D341Med (cell line): ENCODE measurements around the gene RAB27B.

ENCODE experiments used
- DNase-seq: peaks from one replicate; pipeline ENCODE4 v3.0.0; 2012; ENCODE audit warnings: low spot score

RAB27B gene

DNA sequence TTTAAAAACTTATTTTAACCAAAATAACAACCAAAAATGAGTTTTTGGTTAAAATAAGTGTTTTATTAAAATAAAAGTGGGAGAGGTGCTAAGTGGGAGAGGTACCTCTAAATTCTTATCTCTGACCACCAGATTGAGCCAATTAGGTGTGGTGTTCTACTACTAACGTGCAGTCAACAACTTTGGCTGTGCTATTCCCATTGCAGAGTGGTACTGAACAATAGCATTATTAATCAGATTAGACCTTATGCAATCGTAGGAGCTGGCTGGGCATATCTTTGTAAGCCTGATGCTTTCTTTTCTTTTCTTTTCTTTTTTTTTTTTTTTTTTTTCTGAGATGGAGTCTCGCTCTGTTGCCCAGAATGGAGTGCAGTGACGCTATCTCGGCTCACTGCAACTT lies 38.9 kb downstream of the RAB27B start:
- no peak for DNase-seq

DNA sequence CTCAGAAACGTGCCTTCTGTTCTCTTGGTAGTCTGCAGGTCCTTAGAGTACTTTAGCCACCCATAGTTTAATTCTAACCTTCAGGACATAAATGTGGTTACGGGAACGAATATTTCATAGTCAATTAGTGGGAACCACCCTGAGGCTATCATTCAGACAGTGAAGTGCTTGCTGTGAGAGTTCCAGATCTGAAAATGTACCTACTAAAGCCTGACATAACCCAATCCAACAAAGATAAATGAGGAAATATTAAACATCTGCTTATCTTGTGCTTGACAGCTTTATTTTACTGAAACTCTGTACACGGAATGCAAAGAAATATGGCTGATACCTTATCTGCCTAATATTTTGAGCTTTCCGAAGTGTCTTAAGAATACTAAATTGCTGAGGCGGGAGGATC lies 43.0 kb downstream of the RAB27B start:
- no peak for DNase-seq

DNA sequence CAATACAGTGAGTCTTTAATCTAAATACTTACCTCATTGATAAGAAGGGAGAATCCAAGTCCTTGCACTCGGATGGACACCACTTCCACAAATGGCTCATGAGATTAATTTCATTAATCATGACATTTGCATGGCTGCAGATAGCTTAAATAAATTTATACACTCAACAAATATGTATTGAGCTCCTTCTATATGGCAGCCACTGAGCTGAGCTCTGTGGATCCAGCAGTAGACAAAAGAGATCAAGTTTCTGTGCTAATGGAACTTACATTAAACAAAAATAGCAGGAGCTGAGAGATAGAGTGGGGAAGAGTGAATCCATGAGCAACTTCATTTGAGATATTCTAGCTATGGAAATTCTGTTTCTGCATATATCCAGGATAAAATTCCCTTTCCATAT lies 44.4 kb downstream of the RAB27B start:
- DNase-seq: no peak

DNA sequence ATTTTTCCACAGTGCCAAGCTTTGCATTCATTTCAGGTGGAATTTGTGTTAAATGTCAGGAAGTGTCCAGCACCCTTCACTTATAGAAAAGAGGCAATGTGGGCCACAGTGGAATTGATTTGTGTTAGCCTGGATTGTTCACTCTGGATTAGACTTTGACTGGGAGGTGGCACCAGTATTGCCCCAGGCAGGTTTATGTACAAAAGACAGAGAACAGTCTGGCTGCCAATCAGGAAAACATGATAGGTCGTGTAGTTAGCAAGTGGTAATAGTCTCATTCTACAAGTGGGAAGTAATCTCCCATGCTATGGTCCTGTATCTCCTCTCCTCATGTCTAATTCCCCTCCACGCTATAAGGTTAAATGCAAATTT lies 45.6 kb downstream of the RAB27B start:
- no peak for DNase-seq

DNA sequence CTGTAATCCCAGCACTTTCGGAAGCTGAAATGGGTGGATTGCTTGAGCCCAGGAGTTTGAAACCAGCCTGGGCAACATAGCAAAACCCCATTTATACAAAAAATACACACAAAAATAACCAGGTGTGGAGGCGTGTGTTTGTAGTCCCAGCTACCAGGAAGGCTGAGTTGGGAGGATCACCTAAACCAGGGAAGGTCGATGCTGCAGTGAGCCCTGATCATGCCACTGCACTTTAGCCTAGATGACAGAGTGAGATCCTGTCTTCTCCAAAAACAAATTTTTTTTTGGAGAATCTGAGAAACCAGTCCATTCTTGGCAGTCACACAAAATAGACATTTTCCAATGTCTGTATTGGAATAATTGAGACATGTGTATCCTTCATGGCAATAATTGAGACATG lies 46.8 kb downstream of the RAB27B start:
- DNase-seq: no peak

DNA sequence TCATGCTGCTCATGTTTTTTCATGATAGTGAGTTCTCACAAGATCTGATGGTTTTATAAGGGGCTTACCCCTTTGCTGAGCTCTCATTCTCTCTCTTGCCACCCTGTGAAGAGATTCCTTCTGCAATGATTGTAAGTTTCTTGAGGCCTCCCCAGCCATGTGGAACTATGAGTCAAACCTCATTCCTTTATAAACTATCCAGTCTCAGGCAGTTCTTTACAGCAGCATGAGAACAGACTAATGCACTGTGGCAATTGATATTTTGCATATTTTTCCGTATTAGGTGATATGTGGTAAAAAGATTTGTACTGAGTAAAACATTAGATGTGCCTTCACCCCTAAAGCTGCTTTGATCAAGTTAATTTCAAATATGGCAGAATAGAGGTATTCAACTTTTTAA lies 48.8 kb downstream of the RAB27B start:
- DNase-seq: no peak

DNA sequence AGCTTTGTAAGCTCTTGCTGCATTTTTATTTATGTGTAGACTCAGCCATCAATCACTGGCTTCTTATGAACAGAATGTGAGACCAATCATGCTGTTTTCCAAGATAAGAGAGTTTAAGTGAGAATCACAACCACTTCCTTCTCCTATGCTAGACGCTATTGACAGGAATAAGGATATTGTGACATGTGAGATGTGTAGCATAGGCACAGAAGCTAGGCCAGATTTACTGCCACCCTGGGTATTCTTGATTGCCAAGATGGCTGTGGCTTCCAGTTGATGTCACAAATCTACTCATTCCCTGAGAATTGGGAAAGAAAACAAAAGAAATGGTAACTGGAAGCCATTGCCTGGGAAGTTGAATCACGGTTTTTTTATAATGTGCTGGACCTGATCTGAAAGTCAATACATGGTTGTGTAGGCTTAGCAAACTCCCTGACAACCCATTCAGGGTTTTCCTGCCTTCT lies 49.9 kb downstream of the RAB27B start:
- DNase-seq: no peak

DNA sequence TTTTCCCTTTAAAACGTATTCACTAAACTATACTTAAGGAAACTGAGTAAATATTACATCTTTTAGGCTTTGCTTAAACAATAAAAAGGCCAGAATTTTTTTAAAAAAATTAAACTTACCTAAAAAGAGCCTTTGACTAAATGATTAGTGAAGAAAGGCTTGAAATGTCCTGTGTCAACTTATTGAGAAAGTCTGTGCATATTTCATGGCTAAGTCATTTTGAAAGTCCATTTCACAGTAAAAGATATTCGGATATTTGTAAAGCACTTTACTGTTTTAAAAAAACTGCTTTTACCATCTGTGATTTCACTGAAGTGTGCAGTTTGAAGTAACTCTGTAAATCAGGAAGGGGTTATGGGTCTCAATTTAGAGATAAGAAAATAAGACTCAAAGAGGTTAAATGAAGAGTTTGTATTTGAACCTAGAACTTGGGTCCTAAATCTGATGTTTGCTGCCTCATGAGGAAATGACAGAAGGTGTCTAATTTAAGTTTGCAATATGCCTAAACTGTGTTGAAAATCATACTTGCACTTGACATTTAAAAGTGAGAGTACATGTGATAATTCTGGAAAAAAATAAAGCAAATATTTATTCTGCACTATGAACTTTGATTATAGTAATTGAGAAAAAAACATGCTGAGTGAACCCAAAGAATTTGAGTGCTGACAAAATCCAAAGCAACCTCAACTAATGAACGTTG lies 50.5 kb downstream of the RAB27B start:
- DNase-seq: no peak

DNA sequence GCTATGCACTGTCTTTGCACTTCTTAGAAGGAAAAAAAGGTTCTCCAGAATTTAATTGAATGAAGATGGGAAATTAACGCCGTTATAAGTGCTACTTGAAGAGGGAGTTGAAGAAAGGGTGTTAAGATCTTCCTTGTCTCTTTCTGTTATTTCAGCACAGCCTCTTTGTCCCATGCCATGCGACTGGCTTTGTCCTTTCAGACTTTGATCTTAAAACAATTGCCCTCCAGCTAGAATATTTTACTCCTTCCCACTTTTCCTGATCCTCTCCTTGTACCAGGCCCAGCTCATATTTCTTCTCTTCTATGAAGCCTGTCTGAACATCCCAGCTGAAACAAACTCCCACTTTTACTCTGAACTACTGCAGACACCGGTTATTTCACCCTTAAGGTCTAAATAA lies 51.4 kb downstream of the RAB27B start:
- DNase-seq: no peak

DNA sequence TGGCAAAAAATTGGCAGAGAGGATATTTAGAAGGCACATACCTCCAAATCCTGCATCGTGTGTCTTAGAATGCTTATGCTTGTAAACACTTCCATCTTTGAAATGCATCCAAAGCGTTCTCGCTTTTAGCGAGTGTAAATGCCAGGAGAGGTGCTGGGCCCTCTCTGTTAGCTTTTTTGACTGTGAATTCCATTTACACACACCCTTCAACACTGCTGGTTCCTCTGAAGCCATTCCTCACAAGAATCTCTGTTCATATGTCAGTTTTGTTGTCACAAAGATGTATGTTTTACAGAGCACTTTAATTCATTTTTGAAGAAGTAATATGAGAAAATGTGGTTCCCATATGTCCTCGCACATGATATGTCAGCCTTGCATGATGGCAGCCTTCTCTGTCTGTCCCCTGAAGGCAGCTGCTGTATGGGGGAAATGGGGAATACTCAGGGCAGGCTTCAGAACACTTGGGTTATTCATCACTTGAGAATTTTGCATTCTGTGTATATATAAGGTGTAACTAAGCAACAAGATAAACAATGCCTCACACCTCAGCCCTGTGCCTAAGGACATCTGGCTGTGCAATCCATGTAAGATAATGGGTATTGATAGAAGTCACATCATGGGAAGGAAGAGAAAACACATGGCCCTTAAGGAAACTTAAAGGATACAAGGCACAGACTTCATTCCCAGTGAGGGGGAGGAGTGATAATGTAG lies 52.3 kb downstream of the RAB27B start:
- DNase-seq: no peak

DNA sequence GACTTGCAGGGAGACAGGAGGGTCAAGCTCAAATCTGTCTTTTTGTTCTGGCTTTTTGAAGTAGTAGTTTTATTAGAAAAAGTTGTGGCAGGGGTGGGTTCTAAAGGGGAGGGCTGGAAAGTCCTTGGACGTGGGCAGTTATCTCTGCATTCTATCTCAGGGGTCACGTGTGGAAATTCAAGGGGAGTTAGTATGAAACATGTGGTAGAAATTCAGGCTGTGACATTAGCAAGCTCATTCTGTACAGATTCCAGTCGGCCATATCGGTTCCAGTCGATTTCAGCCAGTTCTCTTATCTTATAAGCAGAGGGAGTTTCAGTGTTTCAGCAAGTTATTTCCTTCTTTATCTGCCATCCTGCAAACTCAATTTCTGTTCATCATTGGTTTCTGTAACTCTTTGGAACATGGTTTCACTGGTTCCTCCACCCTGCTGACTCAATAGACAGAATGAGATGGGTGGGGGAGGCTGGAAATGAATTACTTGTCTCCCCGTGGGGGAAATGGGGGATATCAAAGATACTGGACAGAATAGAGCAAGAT lies 53.0 kb downstream of the RAB27B start:
- no peak for DNase-seq

DNA sequence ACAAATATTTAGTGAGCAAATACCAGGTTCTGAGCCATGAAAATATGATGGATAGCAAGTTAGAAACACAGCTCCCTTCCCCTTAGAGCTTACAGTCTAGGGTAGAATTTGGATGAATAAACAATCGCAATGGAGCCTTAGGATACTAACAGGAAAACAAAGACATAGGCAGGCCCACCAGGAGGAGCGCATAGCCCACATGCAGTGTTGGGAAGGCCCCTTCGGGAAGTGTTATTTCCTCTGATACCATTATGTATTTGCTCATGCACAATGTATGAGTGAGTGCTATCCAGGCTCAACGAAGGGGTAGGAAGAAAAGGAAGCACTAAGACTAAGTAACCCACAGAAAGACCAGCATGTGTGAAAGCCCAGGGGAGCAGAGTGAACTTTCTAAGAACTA lies 54.0 kb downstream of the RAB27B start:
- DNase-seq: no peak

DNA sequence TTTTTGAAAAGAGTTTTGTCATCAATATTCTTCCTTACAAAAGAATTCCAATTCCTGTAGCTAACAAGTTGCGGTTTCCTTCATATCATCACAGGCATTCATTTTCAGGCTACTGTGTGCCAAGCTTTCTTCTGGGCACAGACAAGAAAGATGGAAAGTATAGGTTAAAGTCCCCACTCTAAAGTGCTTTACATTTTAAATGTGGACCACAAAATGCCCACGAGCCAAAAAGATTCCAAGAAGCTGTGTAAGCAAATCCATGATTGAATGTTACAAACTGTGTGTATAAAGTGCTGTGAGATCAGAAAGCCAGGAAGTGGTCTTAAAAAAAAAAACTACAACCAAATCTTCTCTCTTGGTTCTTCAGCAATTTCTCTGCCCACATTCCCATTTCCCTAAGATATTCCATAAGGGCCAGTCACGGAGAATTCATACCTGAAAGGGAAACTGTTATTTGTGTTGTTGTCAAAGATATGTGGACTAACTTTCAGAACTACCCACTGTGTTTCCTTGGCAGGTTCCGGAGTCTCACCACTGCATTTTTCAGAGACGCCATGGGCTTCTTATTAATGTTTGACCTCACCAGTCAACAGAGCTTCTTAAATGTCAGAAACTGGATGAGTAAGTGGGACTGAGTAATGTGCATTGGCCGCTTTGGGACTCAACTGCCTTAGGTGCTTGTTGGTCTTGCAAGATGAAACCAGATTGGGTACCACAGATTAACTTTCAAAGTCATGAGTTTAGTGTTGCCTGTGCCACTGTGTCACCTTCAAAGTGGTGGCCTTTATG lies 55.7 kb downstream of the RAB27B start:
- no peak for DNase-seq

DNA sequence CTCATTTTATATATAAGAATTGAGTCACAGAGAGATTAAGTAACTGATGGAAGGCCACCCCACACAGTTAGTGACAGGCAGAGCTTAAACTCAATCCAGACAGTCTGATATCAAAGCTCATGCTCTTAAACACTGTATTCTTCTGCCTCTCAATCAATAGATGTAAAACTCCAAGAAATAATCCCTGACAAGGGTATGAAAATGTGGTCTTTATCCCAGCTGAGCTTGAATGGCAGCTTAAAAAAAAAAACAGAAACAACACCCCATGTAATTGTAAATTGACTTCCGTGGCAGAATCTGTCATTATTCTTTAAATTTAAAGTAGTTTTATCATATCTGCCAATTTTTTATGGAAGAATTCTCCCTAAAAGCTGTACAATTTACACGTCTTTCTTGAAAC lies 60.1 kb downstream of the RAB27B start:
- no peak for DNase-seq

DNA sequence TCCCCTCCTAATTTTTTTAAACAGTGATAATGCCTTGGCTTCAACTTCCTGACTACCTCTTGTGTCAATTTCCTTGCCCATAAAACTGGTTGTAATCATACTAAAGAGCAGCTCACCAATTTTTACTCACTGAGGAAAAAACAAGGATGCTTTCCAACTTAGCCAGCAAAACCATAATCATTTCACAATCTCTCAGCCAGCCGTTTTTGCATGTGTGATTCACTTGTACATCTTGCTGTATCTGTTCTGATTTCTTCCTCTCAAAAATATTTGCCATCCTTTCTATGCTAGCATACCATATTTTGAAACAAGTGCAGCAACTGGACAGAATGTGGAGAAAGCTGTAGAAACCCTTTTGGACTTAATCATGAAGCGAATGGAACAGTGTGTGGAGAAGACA lies 60.7 kb downstream of the RAB27B start:
- no peak for DNase-seq

DNA sequence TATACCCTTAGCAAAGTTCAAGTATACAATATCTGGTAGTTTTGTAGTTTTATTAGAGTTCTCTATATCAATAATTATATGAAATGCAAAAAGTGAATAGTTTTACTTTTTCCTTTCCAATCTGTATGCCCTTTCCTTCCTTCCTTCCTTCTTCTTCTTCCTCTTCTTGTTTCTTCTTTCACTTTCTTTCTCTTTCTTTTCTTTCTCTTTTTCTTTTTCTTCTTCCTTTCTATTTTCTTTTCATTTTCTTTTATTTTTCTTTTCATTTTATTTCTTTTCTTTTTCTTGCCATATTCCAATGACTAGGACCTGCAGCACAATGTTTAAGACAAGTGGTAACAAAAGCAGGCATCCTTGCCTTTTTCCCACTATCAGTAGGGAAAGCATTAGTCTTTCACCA lies 71.2 kb downstream of the RAB27B start:
- DNase-seq: no peak

DNA sequence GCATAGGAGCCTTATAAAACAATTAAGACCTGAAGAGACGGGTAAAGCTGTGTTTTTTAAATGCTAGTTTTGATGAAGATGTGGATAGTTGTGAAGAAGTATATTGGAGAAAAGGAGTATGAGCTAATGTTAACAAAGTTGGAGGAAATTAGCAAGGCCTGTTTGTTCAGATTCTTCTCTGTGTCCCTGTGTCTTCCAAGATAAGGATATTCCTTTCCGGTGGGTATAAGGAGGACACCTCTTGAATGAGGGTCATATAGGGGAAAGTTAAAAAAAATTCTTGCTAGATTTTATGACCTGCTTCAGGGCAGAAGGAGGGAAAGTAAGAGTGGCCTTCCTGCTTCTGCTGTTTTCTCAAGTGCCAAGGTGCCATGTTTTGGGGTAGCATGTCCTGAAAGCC lies 72.0 kb downstream of the RAB27B start:
- DNase-seq: no peak

DNA sequence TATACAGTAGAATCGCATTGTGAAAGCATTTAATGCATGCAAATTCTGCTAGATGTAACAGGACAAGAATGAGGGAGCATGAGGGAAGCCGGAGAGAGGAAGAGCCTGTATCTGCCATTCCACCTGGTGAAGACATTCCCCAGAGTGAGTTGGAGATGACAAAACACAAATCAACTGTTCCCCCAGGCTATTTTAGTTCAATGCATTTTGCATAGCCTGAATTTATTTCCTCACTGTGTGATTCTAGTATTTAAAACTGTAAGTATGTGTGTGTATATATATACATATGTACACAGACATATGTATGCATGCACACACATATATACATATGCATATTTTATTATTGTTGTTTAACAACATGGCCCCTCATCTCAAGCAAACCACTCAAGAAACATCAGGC lies 76.3 kb downstream of the RAB27B start:
- DNase-seq: no peak

DNA sequence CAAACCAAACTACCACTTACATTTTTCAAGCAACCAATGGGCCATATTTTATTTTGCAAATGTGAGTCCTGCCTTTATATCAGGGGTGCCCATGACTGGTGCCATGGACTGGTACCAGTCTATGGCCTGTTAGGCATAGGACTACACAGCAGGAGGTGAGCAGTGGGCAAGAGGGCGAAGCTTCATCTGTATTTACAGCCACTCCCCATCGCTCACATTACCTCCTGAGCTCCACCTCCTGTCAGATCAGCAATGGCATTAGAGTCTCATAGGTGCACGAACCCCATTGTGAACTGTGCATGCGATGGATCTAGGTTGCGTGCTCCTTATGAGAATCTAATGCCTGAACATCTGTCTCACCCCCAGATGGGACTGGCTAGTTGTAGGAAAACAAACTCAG lies 77.4 kb downstream of the RAB27B start:
- no peak for DNase-seq

DNA sequence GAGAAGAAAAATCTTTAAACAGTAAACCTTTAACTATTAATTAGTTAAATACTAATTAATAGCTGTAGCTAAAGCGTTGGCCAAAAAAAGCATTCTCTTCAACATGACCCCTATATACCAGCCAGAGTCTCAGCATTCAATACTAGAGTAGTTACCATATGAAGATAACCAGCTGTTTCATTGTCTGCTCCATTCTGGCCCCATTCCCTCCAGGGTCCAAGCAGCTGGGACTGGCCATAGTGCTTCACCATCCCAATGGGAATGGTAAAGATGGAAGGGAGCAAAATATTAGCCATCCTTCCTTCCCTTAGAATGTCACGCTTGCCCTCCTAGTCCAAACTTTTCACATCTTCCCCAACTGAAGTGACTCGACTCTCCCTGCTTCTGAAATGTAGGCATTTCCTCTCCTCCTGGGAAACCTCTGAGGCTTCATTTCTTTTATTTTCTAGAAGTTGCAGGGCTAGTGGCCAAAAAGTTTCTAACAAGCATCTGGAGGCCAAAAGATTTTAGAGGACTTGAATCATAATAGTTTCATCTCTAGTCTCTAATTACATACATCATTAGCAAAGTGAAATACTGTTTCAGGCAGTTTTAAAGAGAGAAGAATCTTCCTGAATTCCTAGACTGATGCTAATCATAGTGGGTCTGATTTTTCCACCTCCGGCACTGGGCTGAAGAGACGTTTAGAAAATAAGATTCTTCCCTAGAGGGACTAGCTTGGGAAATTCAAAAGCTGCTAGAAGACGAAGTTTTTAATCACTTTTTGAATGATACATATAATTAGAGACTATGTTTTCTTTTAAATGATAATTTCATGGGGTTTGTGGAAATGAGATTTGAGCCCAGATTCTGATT lies 78.3 kb downstream of the RAB27B start:
- no peak for DNase-seq

DNA sequence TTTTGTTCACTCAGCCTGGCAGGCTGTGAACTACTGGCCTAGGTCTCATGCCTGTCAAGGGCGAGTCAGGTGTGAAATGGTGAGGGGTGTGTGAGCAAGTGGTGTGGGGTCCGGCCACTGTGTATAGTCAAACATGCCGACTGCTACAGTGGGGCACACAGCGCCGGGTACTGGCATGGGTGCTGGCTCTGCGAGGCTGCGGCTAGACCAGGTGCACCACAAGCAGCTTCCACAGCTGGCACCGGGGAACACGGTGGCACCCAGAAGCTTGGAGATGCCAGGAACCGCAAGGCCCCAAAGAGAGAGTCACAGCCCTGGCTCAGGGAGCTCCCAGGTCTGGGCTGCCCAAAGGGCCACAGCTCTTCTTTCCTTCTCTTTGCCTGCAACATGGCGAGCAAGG lies 81.3 kb downstream of the RAB27B start:
- no peak for DNase-seq
